Astrocyte (in vitro differentiated cells and primary cell): ENCODE results near the gene RPS21.

Experiments
- EZH2 ChIP-seq: IDR thresholded peaks from 2 replicates; pipeline ENCODE4 v1.6.1; 2012; ENCODE audit warnings: mild to moderate bottlenecking, low read length, inconsistent platforms; ENCODE audit not compliant: insufficient read depth
- TF ChIP-seq, protein P1 (sequence below): IDR thresholded peaks from 2 replicates; pipeline ENCODE4 v1.5.1; 2011; ENCODE audit warnings: low read depth, mild to moderate bottlenecking, inconsistent platforms, low read length, moderate library complexity; ENCODE audit not compliant: insufficient read depth

DNA sequence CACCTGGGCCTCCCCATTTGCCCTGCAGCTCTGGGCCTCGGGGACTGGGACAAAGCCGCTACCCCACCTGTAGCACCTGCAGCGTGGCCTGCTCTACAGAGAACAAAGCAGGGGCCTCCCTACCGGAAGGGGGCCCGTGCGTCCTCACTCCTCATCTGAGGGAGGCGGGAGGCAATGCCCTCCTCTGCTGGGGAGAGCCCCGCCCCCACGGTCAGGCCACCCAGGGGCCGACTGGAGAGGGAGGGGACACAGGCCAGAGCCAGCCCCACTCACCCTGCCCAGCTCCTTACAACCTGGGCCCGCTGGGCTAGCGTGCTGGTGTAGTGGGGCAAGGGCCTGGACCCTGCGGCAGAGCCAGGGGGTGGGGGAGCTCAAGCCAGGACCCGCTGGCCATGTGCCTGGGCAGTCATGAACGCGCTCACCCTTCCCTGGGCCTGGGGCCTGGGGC is 27.8 kb upstream of the RPS21 start:
- TF ChIP-seq, protein P1, sequence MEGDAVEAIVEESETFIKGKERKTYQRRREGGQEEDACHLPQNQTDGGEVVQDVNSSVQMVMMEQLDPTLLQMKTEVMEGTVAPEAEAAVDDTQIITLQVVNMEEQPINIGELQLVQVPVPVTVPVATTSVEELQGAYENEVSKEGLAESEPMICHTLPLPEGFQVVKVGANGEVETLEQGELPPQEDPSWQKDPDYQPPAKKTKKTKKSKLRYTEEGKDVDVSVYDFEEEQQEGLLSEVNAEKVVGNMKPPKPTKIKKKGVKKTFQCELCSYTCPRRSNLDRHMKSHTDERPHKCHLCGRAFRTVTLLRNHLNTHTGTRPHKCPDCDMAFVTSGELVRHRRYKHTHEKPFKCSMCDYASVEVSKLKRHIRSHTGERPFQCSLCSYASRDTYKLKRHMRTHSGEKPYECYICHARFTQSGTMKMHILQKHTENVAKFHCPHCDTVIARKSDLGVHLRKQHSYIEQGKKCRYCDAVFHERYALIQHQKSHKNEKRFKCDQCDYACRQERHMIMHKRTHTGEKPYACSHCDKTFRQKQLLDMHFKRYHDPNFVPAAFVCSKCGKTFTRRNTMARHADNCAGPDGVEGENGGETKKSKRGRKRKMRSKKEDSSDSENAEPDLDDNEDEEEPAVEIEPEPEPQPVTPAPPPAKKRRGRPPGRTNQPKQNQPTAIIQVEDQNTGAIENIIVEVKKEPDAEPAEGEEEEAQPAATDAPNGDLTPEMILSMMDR = no peak
- no peak for TF ChIP-seq EZH2
